ENCODE data around the gene DPM3.

Gene DPM3

DNA sequence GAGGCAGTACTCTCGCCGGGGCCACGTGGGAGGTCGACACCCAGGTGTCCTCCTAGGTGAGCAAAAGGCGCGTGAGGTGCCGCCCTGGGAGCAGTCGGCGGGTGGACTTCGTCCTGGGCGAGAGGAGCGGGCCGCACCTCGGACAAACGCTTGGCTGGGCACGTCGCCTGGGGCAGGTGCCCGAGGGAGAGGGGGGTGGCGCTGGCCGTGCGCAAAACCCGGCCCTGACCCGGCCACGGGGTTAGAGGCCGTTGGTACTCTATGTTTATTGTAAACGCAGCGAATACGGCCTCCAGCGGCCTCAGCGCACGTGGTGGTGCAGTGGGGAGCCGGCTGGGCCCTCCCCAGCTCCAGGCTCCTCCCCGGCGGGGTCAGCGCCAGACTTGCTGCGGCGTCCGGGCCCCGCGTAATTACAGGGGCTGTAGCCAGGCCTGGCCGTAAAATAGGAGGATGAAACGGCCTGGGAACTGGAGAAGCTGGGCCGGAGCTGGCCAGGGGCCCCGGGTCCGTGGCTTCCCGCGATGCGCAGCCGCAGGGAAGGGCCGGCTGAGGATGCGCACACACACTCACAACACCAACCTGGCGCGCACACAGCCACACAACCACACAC is 14.3 kb downstream of the DPM3 start:
- Histone ChIP-seq H3K36me3 (ENCODE audit: control insufficient read depth in 4 of 4, insufficient read depth in 4 of 4, low read length in 3 of 4) (peaks cover 0 to under 1% (median 0%) of the 10 kb centered on the region in 4 experiments), H3K27ac (ENCODE audit: insufficient read depth in 1 of 2, low read depth in 1 of 2, low read length in 2 of 2, poor library complexity in 1 of 2, severe bottlenecking in 2 of 2) (no peak overlapping the region), H3K4me3 (ENCODE audit: control insufficient read depth in 1 of 7, extremely low read depth in 1 of 7, insufficient read depth in 4 of 7, low read depth in 2 of 7, low read length in 6 of 7) (peak overlapping the region in 2 of 7 experiments; percentile 85 to 87), H3K27me3 (replicated peaks in 2 of 5; ENCODE audit: control insufficient read depth in 4 of 5, insufficient read depth in 5 of 5, low read length in 4 of 5) (peaks cover 0 to 9% (median 3%) of the 10 kb centered on the region in 5 experiments), H3K4me1 (ENCODE audit: control extremely low read depth in 1 of 4, control insufficient read depth in 4 of 4, insufficient read depth in 4 of 4, low read length in 3 of 4) (peaks cover 9 to 51% (median 48%) of the 10 kb centered on the region in 4 experiments), H3K9me3 (ENCODE audit: control extremely low read depth in 1 of 5, control insufficient read depth in 4 of 5, insufficient read depth in 2 of 5, low read depth in 1 of 5, low read length in 4 of 5) (no peaks in the 10 kb centered on the region)
- DNase-seq, result no peak
- ChIA-PET CTCF (interaction anchor here (1.0 to 8.6 kb wide), 11 partner anchors 8 to 46 kb away, joined by 3 to 48 read pairs (median 5); no protein-coding TSS in a partner anchor), POLR2A (interaction anchor here (1.0 kb wide), 1 partner anchor 10 kb away, joined by 3 read pairs; no protein-coding TSS in a partner anchor)
- 71% methylated on average over 49 of the region's 53 CpGs for WGBS (ENCODE audit: insufficient coverage)

DNA sequence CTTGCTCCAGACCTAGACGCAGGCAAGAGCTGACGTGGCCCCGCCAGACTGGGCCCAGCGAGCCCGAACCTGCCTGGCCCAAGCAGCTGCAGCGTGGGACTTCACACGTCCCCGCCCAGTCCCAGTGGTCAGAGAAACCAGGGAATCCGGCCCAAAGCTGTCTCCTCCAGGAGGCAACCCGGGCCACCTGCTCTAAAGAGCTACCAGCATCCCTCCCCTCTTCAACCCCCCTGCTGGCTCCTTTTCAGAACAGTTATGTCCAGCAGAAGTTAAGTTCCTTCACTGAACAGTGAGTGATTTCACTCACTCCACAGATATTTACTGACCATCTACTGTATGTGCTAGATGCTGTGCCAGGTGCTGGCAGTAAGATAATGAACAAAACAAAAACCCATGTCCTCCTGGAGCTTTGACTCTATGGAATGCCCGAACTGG is 14.8 kb downstream of the DPM3 start:
- ChIA-PET CTCF (interaction anchor here (1.1 to 8.6 kb wide), 10 partner anchors 7 to 46 kb away, joined by 3 to 48 read pairs (median 6); no protein-coding TSS in a partner anchor), POLR2A (interaction anchor here (1.0 kb wide), 1 partner anchor 10 kb away, joined by 3 read pairs; no protein-coding TSS in a partner anchor)
- DNase-seq, result no peak
- Histone ChIP-seq H3K27ac (ENCODE audit: insufficient read depth in 1 of 2, low read depth in 1 of 2, low read length in 2 of 2, poor library complexity in 1 of 2, severe bottlenecking in 2 of 2) (no peak overlapping the region), H3K4me3 (ENCODE audit: control insufficient read depth in 1 of 7, extremely low read depth in 1 of 7, insufficient read depth in 4 of 7, low read depth in 2 of 7, low read length in 6 of 7) (no peak overlapping the region), H3K9me3 (ENCODE audit: control extremely low read depth in 1 of 5, control insufficient read depth in 4 of 5, insufficient read depth in 2 of 5, low read depth in 1 of 5, low read length in 4 of 5) (no peaks in the 10 kb centered on the region), H3K36me3 (ENCODE audit: control insufficient read depth in 4 of 4, insufficient read depth in 4 of 4, low read length in 3 of 4) (no peaks in the 10 kb centered on the region), H3K27me3 (replicated peaks in 2 of 5; ENCODE audit: control insufficient read depth in 4 of 5, insufficient read depth in 5 of 5, low read length in 4 of 5) (peaks cover 0 to 9% (median 3%) of the 10 kb centered on the region in 5 experiments), H3K4me1 (ENCODE audit: control extremely low read depth in 1 of 4, control insufficient read depth in 4 of 4, insufficient read depth in 4 of 4, low read length in 3 of 4) (peaks cover 4 to 45% (median 44%) of the 10 kb centered on the region in 4 experiments)
- 95% methylated on average over 9 of the region's 11 CpGs for WGBS (ENCODE audit: insufficient coverage)

DNA sequence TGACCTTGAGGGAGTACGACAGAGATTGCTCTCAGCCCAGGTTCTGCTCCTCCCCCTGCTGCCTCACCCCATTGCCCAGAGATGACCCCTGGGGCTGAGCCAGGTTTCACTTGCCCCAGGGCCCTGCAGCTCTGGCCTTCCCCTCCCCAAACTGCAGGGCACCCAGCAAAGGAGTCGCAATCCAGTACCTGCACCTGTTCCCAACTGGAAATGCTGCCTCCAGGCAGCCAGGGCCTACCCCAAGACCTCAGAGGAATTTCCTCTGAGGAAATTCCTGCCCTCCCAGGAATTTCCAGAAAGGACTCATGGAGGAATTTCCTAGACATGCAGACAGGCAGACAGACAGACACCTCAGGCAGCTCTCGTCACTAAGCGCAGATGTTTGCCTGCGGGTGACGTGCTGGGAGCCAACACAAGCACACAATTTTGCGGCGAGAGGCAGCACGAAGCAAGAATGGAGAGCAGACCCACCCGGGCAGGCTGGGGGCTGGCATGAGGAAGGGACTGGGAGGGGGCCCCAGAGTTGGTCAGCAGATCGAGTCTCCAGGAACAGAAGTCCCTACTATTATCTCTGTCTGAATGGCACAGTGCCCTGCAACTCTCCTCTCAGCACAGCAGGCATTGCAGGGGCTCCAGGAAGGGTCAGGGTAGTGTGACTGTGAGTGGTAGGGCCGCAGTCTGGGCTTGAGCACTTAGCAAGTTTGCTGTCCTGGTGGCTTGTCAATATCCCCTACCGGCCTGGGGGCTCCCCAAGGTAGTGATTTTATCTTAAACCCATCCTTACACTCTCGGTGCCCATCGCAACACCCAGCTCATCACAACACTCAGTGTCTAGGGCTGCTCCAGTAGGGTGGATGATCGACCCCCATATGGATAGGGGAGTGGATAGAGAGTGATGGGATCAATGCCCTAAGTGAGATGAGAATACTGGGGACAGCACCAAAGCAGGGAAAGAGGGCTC is 15.5 kb downstream of the DPM3 start:
- WGBS (ENCODE audit: insufficient coverage), result 91% methylated on average over 14 of the region's 16 CpGs
- ChIA-PET CTCF (interaction anchor here (0.9 to 8.6 kb wide), 9 partner anchors 9 to 45 kb away, joined by 3 to 48 read pairs (median 5); no protein-coding TSS in a partner anchor), POLR2A (interaction anchor here (1.0 kb wide), 1 partner anchor 9 kb away, joined by 3 read pairs; no protein-coding TSS in a partner anchor)
- H3K27me3 ChIP-seq (replicated peaks in 2 of 5; ENCODE audit: control insufficient read depth in 4 of 5, insufficient read depth in 5 of 5, low read length in 4 of 5), result peaks cover 0 to 9% (median 3%) of the 10 kb centered on the region in 5 experiments
- H3K9me3 ChIP-seq (ENCODE audit: control extremely low read depth in 1 of 5, control insufficient read depth in 4 of 5, insufficient read depth in 2 of 5, low read depth in 1 of 5, low read length in 4 of 5), result no peaks in the 10 kb centered on the region
- H3K4me3 ChIP-seq (ENCODE audit: control insufficient read depth in 1 of 7, extremely low read depth in 1 of 7, insufficient read depth in 4 of 7, low read depth in 2 of 7, low read length in 6 of 7), result no peak overlapping the region
- no peak for DNase-seq
- H3K4me1 ChIP-seq (ENCODE audit: control extremely low read depth in 1 of 4, control insufficient read depth in 4 of 4, insufficient read depth in 4 of 4, low read length in 3 of 4), result peaks cover 3 to 38% (median 37%) of the 10 kb centered on the region in 4 experiments
- H3K36me3 ChIP-seq (ENCODE audit: control insufficient read depth in 4 of 4, insufficient read depth in 4 of 4, low read length in 3 of 4), result no peaks in the 10 kb centered on the region
- H3K27ac ChIP-seq (ENCODE audit: insufficient read depth in 1 of 2, low read depth in 1 of 2, low read length in 2 of 2, poor library complexity in 1 of 2, severe bottlenecking in 2 of 2), result no peak overlapping the region

GRCh38 chr1:155123801-155124200 is 16.5 kb downstream of the DPM3 start:
- no peaks in the 10 kb centered on the region for H3K9me3 ChIP-seq (ENCODE audit: control extremely low read depth in 1 of 5, control insufficient read depth in 4 of 5, insufficient read depth in 2 of 5, low read depth in 1 of 5, low read length in 4 of 5)
- H3K27ac ChIP-seq (ENCODE audit: insufficient read depth in 1 of 2, low read depth in 1 of 2, low read length in 2 of 2, poor library complexity in 1 of 2, severe bottlenecking in 2 of 2), result no peak overlapping the region
- peaks cover 0 to 9% (median 3%) of the 10 kb centered on the region in 5 experiments for H3K27me3 ChIP-seq (replicated peaks in 2 of 5; ENCODE audit: control insufficient read depth in 4 of 5, insufficient read depth in 5 of 5, low read length in 4 of 5)
- H3K36me3 ChIP-seq (ENCODE audit: control insufficient read depth in 4 of 4, insufficient read depth in 4 of 4, low read length in 3 of 4), result no peaks in the 10 kb centered on the region
- H3K4me1 ChIP-seq (ENCODE audit: control extremely low read depth in 1 of 4, control insufficient read depth in 4 of 4, insufficient read depth in 4 of 4, low read length in 3 of 4), result peaks cover 3 to 28% (median 27%) of the 10 kb centered on the region in 4 experiments
- WGBS (ENCODE audit: insufficient coverage), result 100% methylated on average over 2 of the region's 4 CpGs
- H3K4me3 ChIP-seq (ENCODE audit: control insufficient read depth in 1 of 7, extremely low read depth in 1 of 7, insufficient read depth in 4 of 7, low read depth in 2 of 7, low read length in 6 of 7), result no peak overlapping the region
- POLR2A ChIA-PET, result no interaction called here
- DNase-seq, result no peak
- CTCF ChIA-PET, result interaction anchor here (0.9 kb wide), 1 partner anchor 11 kb away, joined by 5 read pairs; no protein-coding TSS in a partner anchor

GRCh38 chr1:155122308-155122707 is 18.0 kb downstream of the DPM3 start:
- Histone ChIP-seq H3K27ac (ENCODE audit: insufficient read depth in 1 of 2, low read depth in 1 of 2, low read length in 2 of 2, poor library complexity in 1 of 2, severe bottlenecking in 2 of 2) (no peak overlapping the region), H3K27me3 (replicated peaks in 2 of 5; ENCODE audit: control insufficient read depth in 4 of 5, insufficient read depth in 5 of 5, low read length in 4 of 5) (peaks cover 0 to 9% (median 3%) of the 10 kb centered on the region in 5 experiments), H3K36me3 (ENCODE audit: control insufficient read depth in 4 of 4, insufficient read depth in 4 of 4, low read length in 3 of 4) (no peaks in the 10 kb centered on the region), H3K9me3 (ENCODE audit: control extremely low read depth in 1 of 5, control insufficient read depth in 4 of 5, insufficient read depth in 2 of 5, low read depth in 1 of 5, low read length in 4 of 5) (no peaks in the 10 kb centered on the region), H3K4me1 (ENCODE audit: control extremely low read depth in 1 of 4, control insufficient read depth in 4 of 4, insufficient read depth in 4 of 4, low read length in 3 of 4) (peaks cover 0 to 15% (median 13%) of the 10 kb centered on the region in 4 experiments), H3K4me3 (ENCODE audit: control insufficient read depth in 1 of 7, extremely low read depth in 1 of 7, insufficient read depth in 4 of 7, low read depth in 2 of 7, low read length in 6 of 7) (no peak overlapping the region)
- DNase-seq, result no peak
- ChIA-PET CTCF (interaction anchor here (0.6 to 1.5 kb wide), 4 partner anchors 15 to 45 kb away, joined by 3 to 5 read pairs (median 4); no protein-coding TSS in a partner anchor), POLR2A (no interaction called here)
- no CpG with 5 or more reads among the region's 2 CpGs for WGBS (ENCODE audit: insufficient coverage)

- H3K36me3 ChIP-seq (ENCODE audit: control insufficient read depth in 4 of 4, insufficient read depth in 4 of 4, low read length in 3 of 4), result no peaks in the 10 kb centered on the region
- H3K27ac ChIP-seq (ENCODE audit: insufficient read depth in 1 of 2, low read depth in 1 of 2, low read length in 2 of 2, poor library complexity in 1 of 2, severe bottlenecking in 2 of 2), result no peak overlapping the region
- DNase-seq, result no peak
- 100% methylated on average over 2 of the region's 2 CpGs for WGBS (ENCODE audit: insufficient coverage)
- H3K4me1 ChIP-seq (ENCODE audit: control extremely low read depth in 1 of 4, control insufficient read depth in 4 of 4, insufficient read depth in 4 of 4, low read length in 3 of 4), result peaks cover 0 to 4% (median 3%) of the 10 kb centered on the region in 4 experiments
- CTCF ChIA-PET, result interaction anchor here (1.1 to 1.5 kb wide), 7 partner anchors 9 to 54 kb away, joined by 3 to 8 read pairs (median 5); partner anchors contain the start of gene KRTCAP2
- H3K4me3 ChIP-seq (ENCODE audit: control insufficient read depth in 1 of 7, extremely low read depth in 1 of 7, insufficient read depth in 4 of 7, low read depth in 2 of 7, low read length in 6 of 7), result no peak overlapping the region
- peaks cover 0 to 9% (median 0%) of the 10 kb centered on the region in 5 experiments for H3K27me3 ChIP-seq (replicated peaks in 2 of 5; ENCODE audit: control insufficient read depth in 4 of 5, insufficient read depth in 5 of 5, low read length in 4 of 5)
- H3K9me3 ChIP-seq (ENCODE audit: control extremely low read depth in 1 of 5, control insufficient read depth in 4 of 5, insufficient read depth in 2 of 5, low read depth in 1 of 5, low read length in 4 of 5), result no peaks in the 10 kb centered on the region
- POLR2A ChIA-PET, result no interaction called here
Measured at GRCh38 chr1:155121249-155121648, 19.1 kb downstream of the DPM3 start.

Data from common myeloid progenitor, CD34-positive (primary cell).